Limb (tissue), 2 donors: ENCODE results near the gene HELZ2.
"Not testable (repeated sequence)": the region's sequence is repeated elsewhere in the genome, so short reads cannot be mapped to it uniquely, and the experiment has no call there.

Experiments used
- DNase-seq, 2 donors: peaks; one replicate each; pipeline ENCODE4 v3.0.0-alpha.2; 2016; ENCODE audit errors: extremely low spot score in 2 of 2

HELZ2 gene

DNA sequence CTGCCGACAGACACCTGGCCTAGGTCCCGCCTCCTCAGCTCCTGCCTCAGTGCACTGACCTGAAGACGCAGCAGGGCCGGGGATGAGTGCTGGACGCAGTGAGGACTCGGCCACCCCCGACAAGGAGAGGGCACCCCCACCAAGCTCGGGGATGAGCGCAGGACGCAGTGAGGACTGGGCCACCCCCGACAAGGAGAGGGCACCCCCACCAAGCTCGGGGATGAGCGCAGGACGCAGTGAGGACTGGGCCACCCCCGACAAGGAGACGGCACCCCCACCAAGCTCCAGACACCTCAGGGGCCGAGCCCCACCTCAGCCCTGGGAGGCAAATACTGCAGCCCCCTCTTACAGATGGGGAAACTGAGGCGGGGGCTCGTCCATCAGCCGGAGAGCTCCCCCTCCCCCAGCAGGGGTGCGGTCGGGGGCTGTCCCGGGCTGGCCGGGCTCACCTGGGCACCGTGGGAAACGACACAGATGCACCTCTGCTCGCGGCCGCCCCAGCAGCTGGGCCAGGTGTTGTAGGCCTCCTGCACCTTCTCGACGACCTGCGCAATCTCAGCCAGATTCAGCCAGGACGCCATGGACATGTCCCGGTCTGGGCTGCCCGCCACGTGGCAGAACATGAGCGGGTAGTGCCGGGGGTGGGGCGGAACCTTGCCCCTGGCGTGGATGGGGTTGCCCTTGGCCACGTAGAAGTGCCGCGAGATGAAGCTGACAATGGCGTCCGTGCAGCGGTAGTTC lies 7.5 kb downstream of the HELZ2 start:
- DNase-seq = no peak

DNA sequence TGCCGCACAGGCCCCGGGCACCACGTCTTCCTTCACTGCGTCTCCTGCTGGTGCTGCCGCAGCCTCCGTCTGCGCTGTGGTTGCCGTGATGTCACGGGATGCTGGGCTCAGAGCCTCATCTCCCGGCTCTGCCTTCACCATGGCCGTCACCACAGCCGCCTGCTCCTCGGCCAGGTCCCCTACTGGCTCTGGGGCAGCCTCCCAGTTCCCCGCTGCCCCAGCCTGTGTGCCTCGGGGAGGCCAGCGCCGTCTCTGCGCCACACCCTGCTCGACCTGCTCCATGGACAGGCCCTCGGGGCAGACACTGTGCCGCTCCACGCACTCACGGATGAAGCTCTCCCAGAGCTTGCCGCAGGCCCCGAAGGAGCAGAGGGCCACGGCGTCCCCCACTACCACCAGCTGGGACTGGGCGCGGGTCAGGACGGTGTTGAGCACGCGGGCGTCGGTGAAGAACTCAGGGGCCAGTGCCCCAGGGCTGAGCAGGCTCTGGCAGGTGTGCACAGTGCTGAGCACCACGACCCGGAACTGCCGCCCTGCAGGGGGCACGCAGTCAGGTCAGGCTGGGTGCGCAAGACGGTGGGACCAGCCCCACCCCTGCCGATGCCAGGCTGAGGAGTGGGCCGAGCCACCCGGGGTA lies 8.2 kb downstream of the HELZ2 start:
- DNase-seq = no peak

DNA sequence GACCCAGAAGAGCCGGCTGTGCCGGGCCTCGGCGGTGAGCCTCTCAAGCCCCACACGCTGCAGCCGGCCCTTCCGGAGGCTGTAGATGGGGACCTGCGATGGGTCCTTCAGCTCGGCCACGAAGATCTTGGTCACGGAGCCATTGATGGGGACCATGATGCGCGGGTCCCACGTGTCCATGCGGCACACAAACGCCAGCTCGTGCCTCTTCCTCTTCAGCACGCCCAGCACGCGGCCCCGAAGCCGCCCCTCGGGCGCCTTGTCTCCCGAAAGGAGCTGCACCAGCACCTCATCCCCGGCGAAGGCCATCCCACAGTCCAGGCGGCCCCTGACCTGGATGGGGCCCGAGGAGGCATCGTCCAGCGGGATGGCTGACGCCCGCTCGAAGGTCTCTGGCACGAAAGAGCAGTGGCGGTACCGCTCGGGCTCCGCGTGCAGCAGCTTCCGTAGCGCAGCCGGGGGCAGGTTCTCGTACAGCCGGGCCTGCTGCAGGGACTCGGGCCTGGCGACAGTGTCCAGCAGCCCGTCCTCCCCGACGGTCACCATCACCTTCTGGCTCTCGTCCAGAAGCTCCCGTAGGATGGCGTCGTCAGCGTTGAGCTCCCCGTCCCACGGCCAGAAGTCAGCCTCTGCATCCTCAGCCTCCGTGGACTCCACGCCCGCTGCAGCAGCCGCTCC lies 8.9 kb downstream of the HELZ2 start:
- DNase-seq = no peak

DNA sequence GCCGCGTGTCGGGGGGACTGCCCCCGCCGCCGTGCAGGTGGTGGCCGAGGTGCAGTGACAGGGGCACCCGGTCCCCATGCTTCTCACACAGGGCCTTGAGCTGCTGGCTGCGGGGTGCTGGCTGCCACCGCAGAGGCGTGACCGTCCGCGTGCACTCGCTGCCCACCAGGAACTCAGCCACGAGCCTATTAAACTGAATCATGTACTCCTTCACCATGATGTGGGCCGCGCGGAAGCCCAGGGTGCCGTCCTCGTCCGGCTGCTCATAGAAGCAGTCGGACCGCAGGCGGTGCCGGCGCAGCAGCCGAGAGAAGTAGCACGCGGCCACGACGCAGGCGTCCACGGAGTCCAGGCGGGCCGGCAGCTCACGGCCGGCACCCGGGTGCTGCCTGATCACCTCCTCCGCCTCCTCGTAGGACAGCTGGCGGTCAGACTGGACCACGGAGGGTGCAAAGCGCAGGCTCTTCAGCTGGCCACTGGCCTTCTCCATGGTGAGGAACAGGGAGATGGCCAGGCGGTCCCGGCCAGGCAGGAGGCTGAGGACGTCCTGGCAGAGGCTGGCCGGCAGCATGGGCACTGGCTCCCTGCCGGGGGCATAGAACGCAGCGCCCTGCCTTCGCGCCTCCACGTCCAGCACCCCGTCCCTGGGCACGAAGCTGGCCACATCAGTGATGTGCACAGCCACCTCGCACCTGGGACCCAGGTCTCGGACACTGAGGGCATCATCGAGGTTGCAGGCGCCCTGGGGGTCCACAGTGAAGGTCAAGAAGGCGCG lies 9.8 kb downstream of the HELZ2 start:
- no peak for DNase-seq

DNA sequence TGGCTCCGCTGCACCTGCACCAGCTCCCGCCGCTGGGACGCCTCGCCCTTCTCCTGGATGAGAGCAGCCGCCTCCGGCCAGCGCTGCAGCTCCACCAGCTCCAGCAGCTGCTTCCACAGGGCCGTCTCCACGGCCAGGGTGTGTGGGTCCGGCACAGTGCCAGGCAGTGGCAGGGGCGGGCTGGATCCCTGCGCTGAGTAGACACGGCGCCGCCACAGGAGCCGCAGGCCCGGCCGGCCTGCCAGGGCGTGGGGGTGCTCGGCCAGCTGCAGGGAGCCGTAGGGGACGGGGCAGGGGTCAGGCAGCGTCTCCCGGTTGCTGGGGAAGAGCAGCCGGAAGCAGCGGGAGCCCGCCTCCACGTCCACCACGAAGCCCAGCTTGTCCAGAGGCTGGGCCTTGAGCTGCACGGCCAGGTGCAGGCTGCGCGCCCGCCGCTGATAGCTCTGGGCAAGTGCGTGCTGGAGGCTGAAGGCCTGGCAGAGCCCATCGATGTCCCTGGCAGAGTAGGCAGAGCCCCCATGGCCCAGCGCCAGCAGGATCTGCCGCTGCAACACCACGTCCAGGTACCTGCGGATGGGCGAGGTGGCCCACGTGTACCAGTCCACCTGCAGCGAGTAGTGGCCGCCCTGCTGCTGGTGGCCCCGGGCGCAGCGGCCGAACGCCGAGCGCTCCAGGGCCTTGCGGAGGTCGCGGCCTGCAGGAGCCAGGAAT lies 10.7 kb downstream of the HELZ2 start:
- DNase-seq = no peak

DNA sequence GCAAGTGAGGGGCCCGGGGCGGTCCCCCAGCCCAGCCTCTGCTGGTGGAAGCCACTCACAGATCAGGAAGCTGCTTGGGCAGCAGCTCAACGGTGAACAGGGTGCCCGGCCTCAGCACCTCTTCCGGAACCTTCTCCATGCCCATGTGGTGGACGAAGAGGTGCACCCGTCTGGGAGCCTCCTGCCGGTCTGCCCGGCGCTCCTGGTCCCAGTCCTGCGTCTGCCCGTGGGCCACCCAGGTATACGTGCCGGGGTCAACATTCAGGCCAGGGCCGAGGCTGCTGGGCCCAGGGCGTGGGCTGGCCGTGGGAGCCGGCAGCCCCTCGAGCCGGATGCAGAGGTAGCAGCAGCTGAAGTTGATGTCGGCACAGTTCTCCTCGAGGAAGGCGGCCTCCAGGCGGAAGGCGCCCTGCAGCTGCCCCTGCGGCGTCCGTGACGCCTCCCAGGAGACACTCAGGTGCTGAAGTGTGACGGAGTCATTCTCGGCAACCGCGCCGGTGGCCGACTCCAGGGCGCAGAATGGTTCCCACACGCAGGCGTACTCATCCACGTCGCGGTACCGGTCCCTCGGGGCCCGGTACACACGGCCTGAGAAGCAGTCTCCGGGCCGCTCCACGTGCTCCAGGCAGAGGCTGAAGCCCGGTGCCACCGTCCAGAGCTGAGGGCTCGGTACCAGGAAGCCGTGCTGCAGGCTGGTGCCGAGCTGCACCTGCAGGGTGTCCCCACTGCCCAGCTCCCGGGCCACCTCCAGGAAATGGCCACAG lies 11.4 kb downstream of the HELZ2 start:
- no peak for DNase-seq

DNA sequence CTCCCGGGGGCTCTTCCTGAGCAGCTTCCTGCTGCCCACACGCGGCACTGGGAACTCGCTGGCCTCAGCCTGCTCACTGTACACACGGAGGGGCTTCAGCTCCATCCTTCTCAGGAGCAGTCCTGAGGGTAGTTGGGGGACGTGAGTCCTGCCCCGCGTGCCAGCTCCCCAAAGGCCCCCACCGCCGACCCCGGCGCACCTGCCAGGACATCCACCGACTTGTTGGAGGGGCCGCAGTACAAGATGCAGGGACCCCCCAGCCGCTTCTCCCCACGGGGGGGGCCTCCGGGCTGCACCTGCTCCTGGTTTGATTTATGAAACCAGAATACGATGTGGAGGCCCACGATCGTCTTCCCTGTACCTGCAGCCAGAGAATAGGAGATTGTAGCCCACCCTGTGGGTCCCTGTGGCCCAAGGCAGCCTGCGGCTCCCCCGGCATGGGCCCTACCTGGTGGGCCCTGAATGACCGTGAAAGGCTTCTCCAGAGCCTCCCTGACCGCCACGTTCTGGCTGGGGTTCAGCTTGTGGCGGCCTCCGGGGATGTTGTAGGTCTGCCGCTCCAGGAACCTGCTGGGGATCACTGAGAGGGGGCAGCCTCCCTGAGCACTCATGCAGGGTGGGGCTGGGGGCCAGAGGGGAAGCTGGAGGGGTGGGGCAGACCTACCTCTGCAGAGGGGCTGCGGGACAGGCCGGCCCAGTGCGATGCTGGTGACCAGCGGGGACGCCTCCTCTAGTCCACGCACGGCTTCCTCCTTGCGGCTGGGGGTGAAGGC lies 12.2 kb downstream of the HELZ2 start:
- no peak for DNase-seq

DNA sequence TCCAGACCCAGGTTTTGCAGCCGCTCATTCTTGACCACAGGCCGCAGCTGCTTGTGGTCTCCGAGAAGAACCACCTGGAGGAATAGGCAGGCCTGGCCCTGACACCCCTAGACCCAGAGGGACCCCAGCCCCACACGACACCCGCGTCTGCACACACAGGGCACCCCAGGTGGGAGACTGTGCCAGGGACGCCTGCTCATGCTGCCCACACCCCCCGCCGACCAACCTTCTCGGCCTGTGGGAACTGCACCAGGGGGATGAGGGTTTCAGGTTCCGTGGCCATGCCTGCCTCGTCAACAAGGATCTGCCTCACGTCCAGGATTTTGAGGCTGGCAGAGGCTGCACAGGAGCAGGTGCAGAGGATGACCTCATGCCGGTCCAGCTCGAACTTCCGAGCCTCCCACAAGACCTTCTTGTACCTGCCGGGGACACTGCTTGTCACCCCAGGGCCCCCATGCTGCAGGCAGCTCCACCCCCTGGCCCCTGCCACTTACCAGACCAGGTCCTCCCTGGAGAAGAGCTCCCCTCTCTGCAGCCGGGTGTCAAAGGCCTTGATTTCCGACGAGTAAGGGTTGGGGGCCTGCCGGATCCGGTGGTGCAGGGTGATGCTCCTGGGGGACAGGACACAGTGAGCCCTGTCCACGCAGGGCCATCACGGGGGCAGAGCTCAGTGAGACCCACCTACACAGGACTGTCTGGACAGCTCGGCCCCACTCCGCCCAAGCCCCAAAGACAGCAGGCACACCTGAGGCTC lies 13.0 kb downstream of the HELZ2 start:
- DNase-seq = no peak

DNA sequence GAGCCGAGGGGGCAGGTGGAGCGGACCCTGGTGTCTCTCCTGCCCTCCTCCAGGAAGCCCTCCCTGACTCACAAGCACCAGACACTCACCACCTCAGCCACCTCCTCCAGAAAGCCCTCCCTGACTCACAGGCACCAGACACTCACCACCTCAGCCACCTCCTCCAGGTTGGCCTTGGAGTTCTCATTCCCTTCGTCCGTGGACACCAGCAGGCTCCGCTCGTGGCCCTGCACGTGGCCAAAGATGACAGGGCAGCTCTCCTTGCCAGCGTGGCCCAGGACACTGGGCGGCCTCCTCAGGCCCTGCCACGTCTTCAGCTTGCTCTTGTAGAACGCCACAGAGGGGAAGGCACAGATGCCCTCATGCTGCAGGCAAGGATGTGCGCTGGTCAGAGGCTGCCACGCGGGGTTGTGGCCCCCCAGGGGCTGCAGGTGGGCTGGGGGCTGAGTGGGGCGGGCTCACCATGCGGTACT lies 13.7 kb downstream of the HELZ2 start:
- DNase-seq = no peak

DNA sequence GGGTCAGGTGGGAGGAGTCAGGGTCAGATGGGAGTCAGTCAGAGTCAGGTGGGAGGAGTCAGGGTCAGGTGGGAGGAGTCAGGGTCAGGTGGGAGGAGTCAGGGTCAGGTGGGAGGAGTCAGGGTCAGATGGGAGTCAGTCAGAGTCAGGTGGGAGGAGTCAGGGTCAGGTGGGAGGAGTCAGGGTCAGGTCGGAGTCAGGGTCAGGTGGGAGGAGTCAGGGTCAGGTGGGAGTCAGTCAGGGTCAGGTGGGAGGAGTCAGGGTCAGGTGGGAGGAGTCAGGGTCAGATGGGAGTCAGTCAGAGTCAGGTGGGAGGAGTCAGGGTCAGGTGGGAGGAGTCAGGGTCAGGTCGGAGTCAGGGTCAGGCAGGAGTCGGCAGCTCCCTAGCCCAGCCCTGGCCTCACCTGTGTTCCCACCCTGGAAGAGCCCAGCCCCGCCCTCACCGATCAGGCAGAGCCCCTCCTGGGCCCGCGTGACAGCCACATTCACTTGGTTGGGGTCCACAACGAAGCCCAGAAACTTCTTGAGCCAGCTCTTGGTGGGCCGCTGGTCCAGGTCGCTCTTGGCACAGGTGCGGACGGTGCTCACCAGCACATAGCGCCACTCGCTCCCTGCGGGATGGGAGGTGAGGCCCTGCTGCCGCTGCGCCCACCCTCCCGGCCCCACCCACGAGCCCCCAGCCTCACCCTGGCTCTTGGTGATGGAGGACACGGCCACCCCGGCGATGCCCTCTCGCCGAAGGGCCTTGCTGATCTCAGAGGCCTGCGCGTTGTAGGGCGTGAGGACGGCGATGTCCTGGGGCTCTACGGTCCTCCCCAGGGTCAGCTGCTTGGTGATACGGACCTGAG lies 14.3 kb downstream of the HELZ2 start:
- not testable (repeated sequence) for DNase-seq

DNA sequence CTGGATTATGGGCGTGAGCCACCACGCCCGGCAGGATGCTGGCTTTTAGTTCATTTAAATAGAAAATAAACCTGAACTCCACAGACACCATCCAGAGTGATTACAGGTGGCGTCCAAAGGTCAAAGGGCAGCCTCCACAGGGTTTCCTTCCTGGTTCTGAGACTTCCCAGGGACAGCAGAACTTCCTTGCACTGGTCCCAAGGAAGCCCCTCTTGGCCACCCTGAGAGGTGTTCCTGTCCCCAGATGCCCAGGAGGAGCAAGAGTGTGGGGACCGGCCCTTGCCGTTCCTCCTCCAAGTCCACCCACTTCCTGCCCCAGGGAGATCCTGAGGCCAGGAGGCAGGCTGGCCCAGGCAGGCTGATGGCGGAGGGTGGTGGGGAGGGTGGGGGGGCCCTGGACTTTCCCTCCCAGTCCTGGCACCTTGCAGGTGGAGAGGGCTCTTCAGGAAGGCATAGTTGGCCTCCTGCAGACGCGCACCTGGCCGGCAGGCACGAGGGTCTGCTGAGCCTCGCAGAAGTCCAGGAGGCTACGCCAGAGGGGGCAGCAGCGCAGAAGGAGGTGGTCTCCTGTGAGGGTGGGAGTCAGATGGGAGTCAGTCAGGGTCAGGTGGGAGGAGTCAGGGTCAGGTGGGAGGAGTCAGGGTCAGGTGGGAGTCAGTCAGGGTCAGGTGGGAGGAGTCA lies 15.1 kb downstream of the HELZ2 start:
- DNase-seq = no peak

DNA sequence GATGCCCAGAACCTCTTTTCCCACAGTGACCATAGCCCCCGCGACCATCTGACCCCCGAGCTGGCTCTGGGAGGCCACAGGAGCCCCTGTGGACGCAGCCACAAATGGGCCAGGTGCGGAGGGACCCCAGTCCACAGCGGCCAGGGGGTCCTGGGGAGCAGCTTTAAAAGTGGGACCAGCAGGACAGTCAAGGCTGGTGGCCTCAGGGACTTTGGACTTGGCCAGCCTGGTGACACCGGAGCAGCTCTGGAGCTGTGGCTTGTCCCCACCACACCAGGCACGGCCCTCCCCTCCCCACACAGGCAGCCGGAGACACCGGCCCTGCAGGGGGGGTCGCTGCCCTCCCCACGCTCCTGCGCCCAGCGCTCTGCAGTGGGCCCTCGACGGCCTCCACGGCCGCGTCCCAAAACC lies 16.6 kb downstream of the HELZ2 start:
- no peak for DNase-seq

DNA sequence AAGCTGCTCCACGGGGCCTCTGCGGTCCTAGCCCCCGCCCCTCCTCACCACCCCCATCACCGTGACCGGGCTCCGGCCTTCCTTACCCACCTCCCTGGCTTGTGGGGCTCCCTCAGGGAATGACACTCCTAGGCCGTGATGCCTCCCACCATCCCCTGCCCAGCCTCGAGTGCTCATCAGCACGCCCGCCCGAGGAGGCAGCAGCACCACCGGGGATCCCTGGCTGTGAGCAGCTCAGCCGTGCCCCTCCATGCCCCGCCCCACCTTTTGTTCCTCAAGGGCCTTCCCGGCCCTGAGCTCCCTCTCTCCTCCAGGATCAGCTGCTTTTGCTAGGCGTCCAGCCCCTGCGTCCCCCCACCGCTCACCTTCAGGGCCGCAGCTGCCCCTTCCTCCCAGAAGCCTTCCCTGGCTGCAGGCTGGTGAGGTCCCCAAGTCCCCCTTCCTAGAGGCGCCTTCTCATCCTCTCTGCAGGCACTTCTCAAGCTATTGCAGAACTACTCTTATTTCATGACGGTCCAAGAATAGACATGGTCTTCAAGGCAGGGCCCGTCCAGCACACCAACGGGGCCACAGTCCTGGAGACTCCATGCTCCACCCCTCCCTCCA lies 17.1 kb downstream of the HELZ2 start:
- DNase-seq = no peak

DNA sequence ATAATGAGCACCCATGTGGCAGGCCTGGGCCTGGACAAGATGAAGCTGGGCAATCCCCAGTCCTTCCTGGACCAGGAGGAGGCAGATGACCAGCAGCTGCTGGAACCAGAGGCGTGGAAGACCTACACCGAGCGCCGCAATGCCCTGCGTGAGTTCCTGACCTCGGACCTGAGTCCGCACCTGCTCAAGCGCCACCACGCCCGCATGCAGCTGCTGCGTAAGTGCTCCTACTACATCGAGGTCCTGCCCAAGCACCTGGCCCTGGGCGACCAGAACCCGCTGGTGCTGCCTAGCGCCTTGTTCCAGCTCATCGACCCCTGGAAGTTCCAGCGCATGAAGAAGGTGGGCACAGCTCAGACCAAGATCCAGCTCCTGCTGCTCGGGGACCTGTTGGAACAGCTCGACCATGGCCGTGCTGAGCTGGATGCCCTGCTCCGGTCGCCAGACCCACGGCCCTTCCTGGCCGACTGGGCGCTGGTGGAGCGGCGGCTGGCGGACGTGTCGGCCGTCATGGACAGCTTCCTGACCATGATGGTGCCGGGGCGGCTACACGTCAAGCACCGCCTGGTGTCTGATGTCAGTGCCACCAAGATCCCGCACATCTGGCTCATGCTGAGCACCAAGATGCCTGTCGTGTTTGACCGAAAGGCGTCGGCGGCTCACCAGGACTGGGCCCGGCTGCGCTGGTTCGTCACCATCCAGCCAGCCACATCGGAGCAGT lies 18.2 kb downstream of the HELZ2 start:
- DNase-seq = no peak

DNA sequence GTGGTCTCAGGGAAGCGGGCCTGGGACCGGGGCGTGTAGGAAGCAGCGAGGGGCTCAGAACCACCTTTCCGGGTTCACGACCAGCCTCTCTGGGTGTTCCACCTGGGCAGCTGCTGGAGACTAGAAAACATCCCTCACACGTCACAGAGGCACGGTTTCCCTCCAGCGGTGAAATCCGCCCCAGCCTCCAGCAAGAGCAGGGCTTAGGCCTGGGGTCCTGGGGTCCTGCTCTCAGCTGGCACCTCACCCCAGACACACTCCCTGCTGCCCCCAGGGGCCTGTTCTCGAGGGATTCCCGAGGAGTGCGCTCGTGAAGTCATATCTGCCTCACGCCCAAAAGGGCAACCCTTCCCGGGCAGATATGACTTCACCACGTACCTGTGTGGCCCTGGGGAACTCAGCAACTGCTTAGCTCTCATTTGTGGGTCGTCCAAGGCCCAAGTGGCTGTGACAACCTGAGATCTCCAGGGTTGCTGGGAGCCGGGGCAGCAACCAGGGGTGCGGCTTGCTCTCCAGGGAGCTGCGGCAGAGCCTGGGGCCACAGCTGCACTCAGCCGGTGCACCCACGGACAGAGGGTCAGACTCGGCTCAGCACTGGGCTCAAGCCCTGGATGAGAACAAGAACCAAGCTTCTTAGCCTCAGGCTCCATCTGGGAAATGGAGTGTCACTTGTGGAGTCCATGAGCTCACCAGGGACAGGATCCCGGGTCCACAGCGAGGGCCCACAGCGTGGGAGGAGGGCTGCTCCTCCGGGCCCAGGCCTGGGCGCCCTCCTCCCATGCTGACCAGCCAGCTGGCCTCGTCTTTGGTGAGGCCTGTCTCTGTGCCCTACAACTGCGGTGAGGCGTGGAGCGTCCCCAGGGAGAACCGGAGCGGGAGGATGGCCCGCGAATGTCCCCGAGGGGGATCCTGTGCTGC lies 19.4 kb downstream of the HELZ2 start:
- DNase-seq = no peak
